ENCODE results near the gene SLC6A17. TPM values are rescaled to one million over a fixed set of nuclear protein-coding genes. Genes with fewer than 3 reads are reported as not detected.

SLC6A17 gene
- total RNA-seq = 0.33 and 0.79 TPM in 2 replicates

DNA sequence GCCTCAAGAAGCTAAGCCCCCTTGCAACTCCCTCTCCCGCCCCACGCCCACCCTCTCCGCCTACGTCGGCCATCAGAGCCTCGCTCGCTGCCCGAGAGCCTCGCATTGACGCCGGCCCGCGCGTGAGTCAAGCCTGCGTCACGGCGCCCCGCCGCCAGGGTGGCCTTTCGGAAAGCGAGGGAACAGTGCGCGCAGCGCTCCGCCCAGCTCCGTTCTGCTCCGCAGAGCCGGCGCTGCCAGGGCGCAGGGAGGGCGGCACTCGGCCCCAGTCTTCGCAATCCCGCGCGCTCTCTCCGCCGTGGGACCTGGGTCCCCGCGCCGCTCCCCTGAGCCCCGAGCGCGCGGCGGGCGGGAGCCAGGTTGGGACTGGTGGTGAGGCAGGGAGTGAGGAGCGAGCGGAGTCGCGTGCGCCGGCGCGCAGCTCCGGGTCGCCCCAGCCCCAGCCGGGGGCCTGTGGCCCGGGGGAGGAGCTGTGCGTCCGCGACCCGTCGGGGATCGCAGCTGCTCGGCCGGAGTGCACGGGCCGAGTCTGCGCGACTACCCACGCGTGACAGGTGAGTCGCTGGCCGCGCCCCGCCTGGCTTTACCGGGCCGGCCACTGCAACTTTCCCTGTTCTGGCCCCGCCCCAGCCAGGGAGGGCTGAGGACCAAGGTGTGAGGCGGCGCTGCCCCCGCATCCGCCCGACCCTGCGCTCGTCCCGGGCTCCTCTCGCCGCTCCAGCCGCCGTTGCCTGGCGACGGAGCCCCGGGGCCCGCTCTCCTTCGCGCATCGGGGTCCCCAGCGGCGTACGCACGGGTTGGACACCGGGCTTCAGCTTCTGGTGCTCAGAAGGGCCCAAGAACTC, at the start of gene SLC6A17:
Gene SLC6A17 (plus strand): TSS at position 165 of the 845 bp plus-strand sequence. CDS start 16,436 bp downstream, outside the sequence.

DNA sequence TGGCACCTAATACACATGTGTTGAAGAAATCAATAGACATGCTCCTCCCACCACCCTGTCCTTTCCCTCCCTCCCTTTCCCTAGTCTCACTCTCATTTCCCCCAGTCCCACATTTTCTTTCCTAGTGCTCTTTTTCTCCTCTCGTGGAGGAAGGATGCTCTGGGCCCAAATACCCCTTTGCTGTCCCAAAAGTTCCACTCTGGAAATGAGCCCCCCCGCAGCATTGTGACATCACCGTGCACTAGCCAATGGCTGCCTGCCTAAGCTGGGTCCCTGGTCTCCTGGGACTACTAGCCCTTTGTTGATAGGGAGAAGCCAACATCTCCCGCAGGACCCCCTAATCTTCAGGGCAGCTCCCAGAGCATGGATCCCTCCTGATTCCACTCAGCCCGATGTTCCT, 38.2 kb upstream of the SLC6A17 start, which contains the start of gene UBL4B:
Gene UBL4B (plus strand): TSS at position 301 of the 400 bp plus-strand sequence. CDS start 92 bp downstream, at position 393.

DNA sequence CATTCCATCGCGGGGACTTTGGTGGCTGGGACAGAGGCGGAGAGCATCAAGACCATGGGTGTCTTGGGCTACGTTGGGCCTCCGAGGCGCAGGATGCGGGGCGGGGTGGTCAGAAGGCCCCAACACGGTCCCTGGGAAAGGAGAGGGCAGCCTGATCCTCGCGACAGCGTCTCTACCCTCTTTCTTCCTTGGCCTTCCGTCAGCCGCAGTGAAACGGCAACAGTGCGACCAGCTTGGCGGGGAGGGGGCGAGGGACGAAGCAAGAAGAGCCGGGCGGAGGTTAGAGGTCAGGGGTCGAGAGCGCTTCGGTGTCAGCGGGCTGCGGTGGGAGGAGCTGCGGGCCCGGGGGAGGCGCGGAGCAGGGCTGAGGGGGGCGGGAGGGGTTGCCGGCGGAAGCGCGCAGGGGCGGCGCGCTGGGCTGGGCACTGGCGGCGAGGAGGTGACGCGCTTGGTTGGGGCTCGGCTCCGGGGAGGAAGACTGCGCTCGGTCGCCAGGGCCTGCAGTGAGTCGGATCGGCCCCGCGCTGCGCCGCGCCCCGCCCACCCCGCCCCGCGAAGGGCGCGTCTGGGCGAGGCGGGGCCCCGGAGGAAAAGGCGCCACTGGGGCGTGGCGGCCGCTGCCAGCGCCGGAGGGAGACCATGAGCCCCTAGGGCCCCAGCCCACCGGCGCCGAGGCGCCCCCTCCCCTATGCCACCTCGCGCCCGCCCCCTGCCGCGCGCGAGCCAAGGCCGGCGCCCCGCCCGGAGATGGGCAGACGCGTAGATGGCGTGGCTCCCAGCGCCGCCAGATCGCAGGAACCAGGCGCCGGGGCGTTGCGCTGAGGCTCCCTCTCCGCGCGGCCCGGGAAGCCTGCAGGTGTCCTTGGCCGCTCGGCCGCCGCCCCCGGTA, 59.7 kb downstream of the SLC6A17 start, which contains the start of gene KCNC4:
Gene KCNC4 (plus strand): TSS at position 600 of the 889 bp plus-strand sequence. CDS start 1,186 bp downstream, outside the sequence.

Other genes with a start within 250 kb of the SLC6A17 start
- 53.5 and 61.1 TPM in 2 replicates for gene CSF1, start 239.6 kb upstream of the SLC6A17 start, total RNA-seq
- gene AHCYL1, start 165.7 kb upstream of the SLC6A17 start, total RNA-seq = 83.2 and 91.9 TPM in 2 replicates
- gene STRIP1, start 115.9 kb upstream of the SLC6A17 start, total RNA-seq = 48.3 and 58.8 TPM in 2 replicates
- gene ALX3, start 79.8 kb upstream of the SLC6A17 start, total RNA-seq = not detected in 2 replicates
- not detected in 2 replicates for gene UBL4B, start 38.1 kb upstream of the SLC6A17 start, total RNA-seq
- 4.7 and 26.8 TPM in 2 replicates for gene KCNC4, start 59.8 kb downstream of the SLC6A17 start, total RNA-seq
- 28.2 and 29.8 TPM in 2 replicates for gene RBM15, start 188.9 kb downstream of the SLC6A17 start, total RNA-seq
- gene SLC16A4, start 240.5 kb downstream of the SLC6A17 start, total RNA-seq = 45.7 and 53.7 TPM in 2 replicates